ENCODE measurements around the gene METTL2B.
"Not testable (repeated sequence)": the region's sequence is repeated elsewhere in the genome, so short reads cannot be mapped to it uniquely, and the experiment has no call there.

The METTL2B gene

GRCh38 chr7:128476402-128477335 is at the start of gene METTL2B:
Gene METTL2B (plus strand): TSS chr7:128476748. CDS start chr7:128476766, 18 bp downstream.
- in situ Hi-C loops (cut with MboI; ENCODE audit: low sequenced_read_pairs), result not testable (repeated sequence)

GRCh38 chr7:128427289-128427891 is 49.2 kb upstream of the METTL2B start:
- in situ Hi-C loops (cut with MboI; ENCODE audit: low sequenced_read_pairs), result loop anchor here (10.0 kb wide), 1 partner anchor 83 kb away; the partner anchor contains the start of gene RBM28

- in situ Hi-C loops (cut with MboI; ENCODE audit: low sequenced_read_pairs), result no loop called here
Observed at GRCh38 chr7:128430207-128430606, 46.3 kb upstream of the METTL2B start.

- in situ Hi-C loops (cut with MboI; ENCODE audit: low sequenced_read_pairs), result no loop called here
Observed at GRCh38 chr7:128431221-128431620, 45.3 kb upstream of the METTL2B start.

GRCh38 chr7:128431754-128432153 is 44.8 kb upstream of the METTL2B start:
- in situ Hi-C loops (cut with MboI; ENCODE audit: low sequenced_read_pairs), result no loop called here

- in situ Hi-C loops (cut with MboI; ENCODE audit: low sequenced_read_pairs), result no loop called here
Observed at GRCh38 chr7:128434413-128435326, 41.9 kb upstream of the METTL2B start.

GRCh38 chr7:128435327-128435686 is 41.2 kb upstream of the METTL2B start:
- in situ Hi-C loops (cut with MboI; ENCODE audit: low sequenced_read_pairs), result no loop called here

- in situ Hi-C loops (cut with MboI; ENCODE audit: low sequenced_read_pairs), result no loop called here
Observed at GRCh38 chr7:128437426-128438332, 38.9 kb upstream of the METTL2B start.

GRCh38 chr7:128442356-128442755 is 34.2 kb upstream of the METTL2B start:
- in situ Hi-C loops (cut with MboI; ENCODE audit: low sequenced_read_pairs), result no loop called here

- in situ Hi-C loops (cut with MboI; ENCODE audit: low sequenced_read_pairs), result no loop called here
Observed at GRCh38 chr7:128443831-128444600, 32.5 kb upstream of the METTL2B start.

GRCh38 chr7:128446306-128446705 is 30.2 kb upstream of the METTL2B start:
- in situ Hi-C loops (cut with MboI; ENCODE audit: low sequenced_read_pairs), result no loop called here

GRCh38 chr7:128447941-128448564 is 28.5 kb upstream of the METTL2B start:
- in situ Hi-C loops (cut with MboI; ENCODE audit: low sequenced_read_pairs), result no loop called here

- in situ Hi-C loops (cut with MboI; ENCODE audit: low sequenced_read_pairs), result no loop called here
Observed at GRCh38 chr7:128448751-128449302, 27.7 kb upstream of the METTL2B start.

- in situ Hi-C loops (cut with MboI; ENCODE audit: low sequenced_read_pairs), result no loop called here
Observed at GRCh38 chr7:128450409-128450808, 26.1 kb upstream of the METTL2B start.

- in situ Hi-C loops (cut with MboI; ENCODE audit: low sequenced_read_pairs), result no loop called here
Observed at GRCh38 chr7:128450913-128451312, 25.6 kb upstream of the METTL2B start.

GRCh38 chr7:128452552-128452951 is 24.0 kb upstream of the METTL2B start:
- in situ Hi-C loops (cut with MboI; ENCODE audit: low sequenced_read_pairs), result no loop called here

- in situ Hi-C loops (cut with MboI; ENCODE audit: low sequenced_read_pairs), result no loop called here
Observed at GRCh38 chr7:128453836-128454804, 22.4 kb upstream of the METTL2B start.
